ENCODE data around the gene DNAH1. TPM values are rescaled to one million over a fixed set of nuclear protein-coding genes. Genes with fewer than 3 reads are reported as not detected.

Gene DNAH1
- total and polyA plus RNA-seq, 2 experiments from 2014 or later, result 0.81 to 4.0 TPM

- Histone ChIP-seq H3K4me2 (ENCODE audit: unreplicated experiment) (no peak overlapping the region), H3K27ac (no peak overlapping the region)
- TF ChIP-seq EZH2phosphoT487 (IDR thresholded peaks at IDR 0.05; ENCODE audit: insufficient read depth, low read depth) (no peak), EZH2 (IDR thresholded peaks at IDR 0.05; ENCODE audit: insufficient read depth, poor library complexity, severe bottlenecking) (no peak)
These were observed 16.1 kb upstream of the DNAH1 start for GRCh38 chr3:52299879-52300611.

GRCh38 chr3:52302426-52303145, 13.5 kb upstream of the DNAH1 start:
- no peak for DNase-seq
- Histone ChIP-seq H2AFZ (no peak overlapping the region), H4K20me1 (ENCODE audit: insufficient read depth) (no peaks in the 10 kb centered on the region), H3K4me1 (ENCODE audit: insufficient read depth) (peaks cover 14% of the 10 kb centered on the region), H3K79me2 (ENCODE audit: insufficient read depth) (no peaks in the 10 kb centered on the region), H3K27me3 (replicated peaks; ENCODE audit: insufficient read depth) (no peaks in the 10 kb centered on the region), H3F3A (ENCODE audit: insufficient read depth) (no peaks in the 10 kb centered on the region), H3K4me2 (ENCODE audit: unreplicated experiment) (no peak overlapping the region), H3K9me3 (ENCODE audit: low read depth) (no peaks in the 10 kb centered on the region), H3K9ac (no peak overlapping the region), H3K27ac (no peak overlapping the region), H3K36me3 (ENCODE audit: low read depth) (no peaks in the 10 kb centered on the region), H3K9me2 (ENCODE audit: insufficient read depth) (no peaks in the 10 kb centered on the region), H3K4me3 (no peak overlapping the region)
- in situ Hi-C loops (cut with MboI), result no loop called here
- TF ChIP-seq EZH2phosphoT487 (IDR thresholded peaks at IDR 0.05; ENCODE audit: insufficient read depth, low read depth) (no peak), EZH2 (IDR thresholded peaks at IDR 0.05; ENCODE audit: insufficient read depth, poor library complexity, severe bottlenecking) (no peak)
- 68 to 71% methylated on average over 12 of the region's 12 CpGs for WGBS, 2 experiments (ENCODE audit: low coverage in 1 of 2, low lambda C conversion rate in 2 of 2, missing lambda C conversion rate in 2 of 2)

More at GRCh38 chr3:52299879-52300611, 16.1 kb upstream of the DNAH1 start:
- no peak overlapping the region for H3K4me3 ChIP-seq
- no peaks in the 10 kb centered on the region for H3K79me2 ChIP-seq (ENCODE audit: insufficient read depth)
- H4K20me1 ChIP-seq (ENCODE audit: insufficient read depth), result no peaks in the 10 kb centered on the region
- no peaks in the 10 kb centered on the region for H3K27me3 ChIP-seq (replicated peaks; ENCODE audit: insufficient read depth)
- H3K9ac ChIP-seq, result no peak overlapping the region
- no peaks in the 10 kb centered on the region for H3F3A ChIP-seq (ENCODE audit: insufficient read depth)
- peaks cover 14% of the 10 kb centered on the region for H3K4me1 ChIP-seq (ENCODE audit: insufficient read depth)
- H3K9me3 ChIP-seq (ENCODE audit: low read depth), result no peaks in the 10 kb centered on the region
- WGBS, 2 experiments (ENCODE audit: low coverage in 1 of 2, low lambda C conversion rate in 2 of 2, missing lambda C conversion rate in 2 of 2), result 69 to 70% methylated on average over 9 to 13 of the region's 14 CpGs
- in situ Hi-C loops (cut with MboI), result no loop called here
- no peak overlapping the region for H2AFZ ChIP-seq
- no peaks in the 10 kb centered on the region for H3K36me3 ChIP-seq (ENCODE audit: low read depth)
- H3K9me2 ChIP-seq (ENCODE audit: insufficient read depth), result no peaks in the 10 kb centered on the region
- peak; percentile 43 for DNase-seq

- no peak overlapping the region for H3K27ac ChIP-seq
- H4K20me1 ChIP-seq (ENCODE audit: insufficient read depth), result no peaks in the 10 kb centered on the region
- H3K4me2 ChIP-seq (ENCODE audit: unreplicated experiment), result no peak overlapping the region
- no peaks in the 10 kb centered on the region for H3K79me2 ChIP-seq (ENCODE audit: insufficient read depth)
- in situ Hi-C loops (cut with MboI), result no loop called here
- H3F3A ChIP-seq (ENCODE audit: insufficient read depth), result no peaks in the 10 kb centered on the region
- H3K4me1 ChIP-seq (ENCODE audit: insufficient read depth), result peaks cover 14% of the 10 kb centered on the region
- H2AFZ ChIP-seq, result no peak overlapping the region
- no peak overlapping the region for H3K9ac ChIP-seq
- H3K36me3 ChIP-seq (ENCODE audit: low read depth), result no peaks in the 10 kb centered on the region
- no peak overlapping the region for H3K4me3 ChIP-seq
- H3K27me3 ChIP-seq (replicated peaks; ENCODE audit: insufficient read depth), result no peaks in the 10 kb centered on the region
- DNase-seq, result no peak
- no peaks in the 10 kb centered on the region for H3K9me2 ChIP-seq (ENCODE audit: insufficient read depth)
- 89 to 90% methylated on average over 2 of the region's 2 CpGs for WGBS, 2 experiments (ENCODE audit: low coverage in 1 of 2, low lambda C conversion rate in 2 of 2, missing lambda C conversion rate in 2 of 2)
- TF ChIP-seq EZH2phosphoT487 (IDR thresholded peaks at IDR 0.05; ENCODE audit: insufficient read depth, low read depth) (no peak), EZH2 (IDR thresholded peaks at IDR 0.05; ENCODE audit: insufficient read depth, poor library complexity, severe bottlenecking) (no peak)
- H3K9me3 ChIP-seq (ENCODE audit: low read depth), result no peaks in the 10 kb centered on the region
These were observed 12.3 kb upstream of the DNAH1 start for GRCh38 chr3:52303811-52304210.

- no peak for DNase-seq
- H3K9me2 ChIP-seq (ENCODE audit: insufficient read depth), result no peaks in the 10 kb centered on the region
- no peaks in the 10 kb centered on the region for H3K27me3 ChIP-seq (replicated peaks; ENCODE audit: insufficient read depth)
- H3K4me1 ChIP-seq (ENCODE audit: insufficient read depth), result peaks cover 1% of the 10 kb centered on the region
- in situ Hi-C loops (cut with MboI), result no loop called here
- TF ChIP-seq EZH2 (IDR thresholded peaks at IDR 0.05; ENCODE audit: insufficient read depth, poor library complexity, severe bottlenecking) (no peak), EZH2phosphoT487 (IDR thresholded peaks at IDR 0.05; ENCODE audit: insufficient read depth, low read depth) (no peak)
- no peak overlapping the region for H3K4me3 ChIP-seq
- no peak overlapping the region for H3K4me2 ChIP-seq (ENCODE audit: unreplicated experiment)
- H3F3A ChIP-seq (ENCODE audit: insufficient read depth), result no peaks in the 10 kb centered on the region
- H3K36me3 ChIP-seq (ENCODE audit: low read depth), result no peaks in the 10 kb centered on the region
- no peak overlapping the region for H2AFZ ChIP-seq
- WGBS, 2 experiments (ENCODE audit: low coverage in 1 of 2, low lambda C conversion rate in 2 of 2, missing lambda C conversion rate in 2 of 2), result 92 to 93% methylated on average over 5 of the region's 5 CpGs
- H4K20me1 ChIP-seq (ENCODE audit: insufficient read depth), result no peaks in the 10 kb centered on the region
- no peak overlapping the region for H3K9ac ChIP-seq
- H3K9me3 ChIP-seq (ENCODE audit: low read depth), result no peaks in the 10 kb centered on the region
- no peak overlapping the region for H3K27ac ChIP-seq
- H3K79me2 ChIP-seq (ENCODE audit: insufficient read depth), result no peaks in the 10 kb centered on the region
These were observed 10.2 kb upstream of the DNAH1 start for GRCh38 chr3:52305926-52306325.
